Effector memory CD8-positive, alpha-beta T cell (primary cell): ENCODE data around the gene OR5H15.
"Not testable (repeated sequence)": the region's sequence is repeated elsewhere in the genome, so short reads cannot be mapped to it uniquely, and the experiment has no call there.

Source experiments
- ATAC-seq: fragments of 150-1000 bp; cut with Tn5 transposase; replicated peaks from 2 replicates; pipeline ENCODE4 v1.10.0; 2021; ENCODE audit warnings: mild to moderate bottlenecking, moderate library complexity
- DNase-seq, 3 experiments: peaks; one replicate each; pipeline ENCODE4 v3.0.0; 2021
- H3K27ac Mint-ChIP-seq, 2 donors: one replicate each; pipeline ENCODE4 v1.8.0; 2022; ENCODE audit warnings: mild to moderate bottlenecking in 2 of 2, mixed read lengths in 2 of 2, moderate library complexity in 2 of 2
- H3K27me3 Mint-ChIP-seq, 2 donors: one replicate each; pipeline ENCODE4 v1.8.0; 2022; ENCODE audit warnings: mixed read lengths in 2 of 2
- H3K36me3 Mint-ChIP-seq: one replicate; pipeline ENCODE4 v1.8.0; 2022; ENCODE audit warnings: mild to moderate bottlenecking, moderate library complexity, mixed read lengths; ENCODE audit not compliant: insufficient read depth
- H3K4me1 Mint-ChIP-seq, 2 donors: one replicate each; pipeline ENCODE4 v1.8.0; 2022; ENCODE audit warnings: low read depth in 2 of 2, mixed read lengths in 2 of 2
- H3K4me3 Mint-ChIP-seq, 2 donors: one replicate each; pipeline ENCODE4 v1.8.0; 2022; ENCODE audit warnings: mild to moderate bottlenecking in 2 of 2, mixed read lengths in 2 of 2, moderate library complexity in 2 of 2
- H3K9me3 Mint-ChIP-seq, 2 donors: one replicate each; pipeline ENCODE4 v1.8.0; 2022; ENCODE audit warnings: mixed read lengths in 2 of 2
- total RNA-seq, 9 experiments: gene quantifications; one replicate each; lab custom pipeline; 2026; lab: John Stamatoyannopoulos, UW

OR5H15 gene
- total RNA-seq, result 0 reads per million in 9 experiments

DNA sequence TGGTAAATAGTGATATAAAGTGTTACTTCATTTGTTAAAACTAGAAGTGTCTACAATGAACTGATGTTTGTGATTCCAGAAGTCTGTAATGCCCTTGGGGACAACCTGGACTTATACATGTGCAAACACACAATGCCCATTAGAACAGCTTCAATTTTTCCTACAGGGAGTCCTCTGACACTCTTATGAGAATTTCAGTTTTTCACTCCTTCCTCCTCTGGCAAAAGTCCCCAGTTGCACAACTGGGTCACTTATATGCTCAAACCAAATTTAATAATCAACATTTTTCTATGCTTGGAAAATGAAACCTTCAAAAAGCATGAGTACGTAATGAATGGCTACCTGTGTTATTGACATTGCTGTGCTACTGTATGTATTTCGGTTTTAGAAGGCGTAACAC lies at the start of gene OR5H15:
TSS of gene OR5H15 (plus strand) at position 301 of the 400 bp plus-strand sequence. CDS start 2,004 bp downstream, outside the sequence.
- Mint-ChIP-seq H3K4me3 (no peak within 1 kb of the TSS), H3K4me1 (no peaks in the 10 kb centered on the region), H3K36me3 (no peaks in the 10 kb centered on the region), H3K27ac (no peak within 1 kb of the TSS), H3K9me3 (no peaks in the 10 kb centered on the region), H3K27me3 (peaks cover 6 to 8% of the 10 kb centered on the region in 2 donors)
- no peak for DNase-seq
- no peak for ATAC-seq

DNA sequence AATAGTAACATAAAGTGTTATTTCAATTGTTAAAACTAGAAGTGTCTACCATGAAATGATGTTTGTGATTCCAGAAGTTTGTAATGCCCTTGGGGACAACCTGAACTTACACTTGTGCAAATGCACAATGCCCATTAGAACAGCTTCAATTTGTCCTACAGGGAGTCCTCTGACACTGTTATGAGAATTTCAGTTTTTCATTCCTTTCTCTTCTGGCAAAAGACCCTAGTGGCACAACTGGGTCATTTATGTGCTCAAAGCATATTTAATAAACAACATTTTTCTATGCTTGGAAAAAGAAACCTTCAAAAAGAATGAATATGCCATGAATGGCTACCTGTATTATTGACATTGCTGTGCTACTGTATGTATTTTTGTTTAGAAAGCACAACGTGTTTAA lies 36.1 kb upstream of the OR5H15 start, which contains the start of gene OR5H1:
TSS of gene OR5H1 (plus strand) at position 301 of the 400 bp plus-strand sequence. CDS start 1,977 bp downstream, outside the sequence.
- peaks cover 0 to 4% of the 10 kb centered on the region in 2 donors for H3K27me3 Mint-ChIP-seq
- DNase-seq (no peak), ATAC-seq (no peak)
- no peaks in the 10 kb centered on the region for H3K9me3 Mint-ChIP-seq
- no peaks in the 10 kb centered on the region for H3K36me3 Mint-ChIP-seq
- H3K4me3 Mint-ChIP-seq, result no peak within 1 kb of the TSS
- H3K27ac Mint-ChIP-seq, result no peak within 1 kb of the TSS
- no peaks in the 10 kb centered on the region for H3K4me1 Mint-ChIP-seq

DNA sequence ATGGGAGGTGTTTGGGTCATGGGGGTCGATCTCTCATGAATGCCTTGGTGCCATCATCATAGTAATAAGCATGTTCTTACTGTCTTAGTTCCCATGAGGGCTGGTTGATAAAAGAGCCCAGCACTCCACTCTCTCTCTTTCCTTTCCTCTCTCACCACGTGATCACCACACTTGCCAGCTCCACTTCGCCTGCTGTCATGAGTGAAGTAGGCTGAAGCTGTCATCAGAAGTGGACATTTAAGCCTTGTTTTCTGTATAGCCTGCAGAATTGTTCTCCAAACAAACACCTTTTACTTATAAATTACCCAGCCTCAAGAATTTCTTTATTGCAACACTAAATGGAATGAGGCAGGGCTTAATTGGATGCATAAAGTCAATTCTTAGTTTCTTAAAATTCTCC lies 29.9 kb upstream of the OR5H15 start:
- no peaks in the 10 kb centered on the region for H3K36me3 Mint-ChIP-seq
- no peaks in the 10 kb centered on the region for H3K9me3 Mint-ChIP-seq
- H3K4me1 Mint-ChIP-seq, result no peaks in the 10 kb centered on the region
- DNase-seq (no peak), ATAC-seq (no peak)
- H3K27ac Mint-ChIP-seq, result no peak overlapping the region
- H3K27me3 Mint-ChIP-seq, result peaks cover 0 to 7% of the 10 kb centered on the region in 2 donors
- no peak overlapping the region for H3K4me3 Mint-ChIP-seq

- not testable (repeated sequence) for DNase-seq, H3K27ac Mint-ChIP-seq, H3K27me3 Mint-ChIP-seq, ATAC-seq, H3K4me3 Mint-ChIP-seq, H3K4me1 Mint-ChIP-seq, H3K9me3 Mint-ChIP-seq, H3K36me3 Mint-ChIP-seq
Observed at GRCh38 chr3:98137826-98138557, 28.5 kb upstream of the OR5H15 start.

DNA sequence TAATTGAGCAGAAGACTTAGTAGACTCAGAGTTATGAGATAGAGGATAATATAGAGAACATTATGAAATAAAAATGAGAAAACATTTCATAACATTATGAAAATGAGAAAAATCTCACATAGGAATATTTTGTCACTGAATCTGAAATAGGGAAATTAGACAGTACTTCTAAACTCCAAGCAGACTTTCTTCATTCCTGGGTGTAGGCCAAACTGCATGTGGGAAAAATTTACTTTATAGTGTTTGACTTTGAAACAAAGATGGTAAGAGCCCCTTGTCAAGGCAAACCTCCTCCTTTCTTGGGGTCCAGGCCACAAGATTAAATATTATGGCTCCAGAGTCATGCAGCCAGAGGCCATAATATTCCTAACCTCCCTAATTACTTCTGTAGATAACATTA lies 26.0 kb upstream of the OR5H15 start:
- DNase-seq, result no peak
- H3K36me3 Mint-ChIP-seq, result no peaks in the 10 kb centered on the region

DNA sequence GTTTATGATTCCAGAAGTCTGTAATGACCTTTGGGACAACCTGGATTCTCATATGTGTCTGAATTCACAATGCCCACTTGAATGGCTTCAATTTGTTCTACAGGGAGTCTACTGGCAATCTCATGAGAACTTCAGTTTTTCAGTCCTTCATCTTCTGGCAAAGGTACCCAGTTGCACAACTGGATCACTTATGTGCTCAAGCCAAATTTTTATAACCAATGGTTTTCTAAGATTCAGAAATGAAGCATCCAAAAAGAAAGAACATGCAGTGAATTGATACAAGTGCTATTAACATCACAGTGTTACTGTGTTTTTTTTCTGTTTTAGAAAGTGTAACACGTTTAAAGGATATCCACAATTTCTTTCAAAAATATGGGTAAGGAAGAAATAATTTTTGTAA lies 19.3 kb upstream of the OR5H15 start, which contains the start of gene OR5H14:
TSS of gene OR5H14 (plus strand) at position 301 of the 400 bp plus-strand sequence. CDS start 1,907 bp downstream, outside the sequence.
- peaks cover 2 to 3% of the 10 kb centered on the region in 2 donors for H3K9me3 Mint-ChIP-seq
- no peaks in the 10 kb centered on the region for H3K4me1 Mint-ChIP-seq
- no peak within 1 kb of the TSS for H3K4me3 Mint-ChIP-seq
- H3K27ac Mint-ChIP-seq, result no peak within 1 kb of the TSS
- no peak for ATAC-seq
- no peaks in the 10 kb centered on the region for H3K36me3 Mint-ChIP-seq
- peaks cover 0 to 20% of the 10 kb centered on the region in 2 donors for H3K27me3 Mint-ChIP-seq
- DNase-seq, result no peak

More for the DNA sequence above, 26.0 kb upstream of the OR5H15 start:
- peaks cover 0 to 2% of the 10 kb centered on the region in 2 donors for H3K9me3 Mint-ChIP-seq
- no peak overlapping the region for H3K4me3 Mint-ChIP-seq
- ATAC-seq, result no peak
- H3K4me1 Mint-ChIP-seq, result no peaks in the 10 kb centered on the region
- peaks cover 4 to 7% of the 10 kb centered on the region in 2 donors for H3K27me3 Mint-ChIP-seq
- no peak overlapping the region for H3K27ac Mint-ChIP-seq

GRCh38 chr3:98148751-98149150 lies 17.7 kb upstream of the OR5H15 start:
- Mint-ChIP-seq H3K9me3 (peaks cover 6 to 10% of the 10 kb centered on the region in 2 donors), H3K4me3 (no peak overlapping the region), H3K27me3 (peaks cover 0 to 26% of the 10 kb centered on the region in 2 donors), H3K27ac (no peak overlapping the region), H3K36me3 (no peaks in the 10 kb centered on the region), H3K4me1 (no peaks in the 10 kb centered on the region)
- DNase-seq (no peak), ATAC-seq (no peak)

DNA sequence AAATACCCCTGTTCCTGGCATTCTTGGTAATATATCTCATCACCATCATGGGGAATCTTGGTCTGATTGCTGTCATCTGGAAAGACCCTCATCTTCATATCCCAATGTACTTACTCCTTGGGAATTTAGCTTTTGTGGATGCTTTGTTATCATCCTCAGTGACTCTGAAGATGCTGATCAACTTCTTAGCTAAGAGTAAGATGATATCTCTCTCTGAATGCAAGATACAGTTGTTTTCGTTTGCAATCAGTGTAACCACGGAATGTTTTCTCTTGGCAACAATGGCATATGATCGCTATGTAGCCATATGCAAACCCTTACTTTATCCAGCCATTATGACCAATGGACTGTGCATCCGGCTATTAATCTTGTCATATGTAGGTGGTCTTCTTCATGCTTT lies 17.0 kb upstream of the OR5H15 start:
- ATAC-seq, H3K36me3 Mint-ChIP-seq, H3K27ac Mint-ChIP-seq, DNase-seq, H3K4me1 Mint-ChIP-seq, H3K4me3 Mint-ChIP-seq: not testable (repeated sequence)
- H3K27me3 Mint-ChIP-seq, result peaks cover 0 to 21% of the 10 kb centered on the region in 2 donors
- H3K9me3 Mint-ChIP-seq, result peaks cover 4 to 10% of the 10 kb centered on the region in 2 donors

GRCh38 chr3:98151241-98151640 lies 15.3 kb upstream of the OR5H15 start:
- Mint-ChIP-seq H3K4me1 (no peaks in the 10 kb centered on the region), H3K4me3 (no peak overlapping the region), H3K9me3 (peaks cover 4 to 10% of the 10 kb centered on the region in 2 donors), H3K36me3 (no peaks in the 10 kb centered on the region), H3K27ac (no peak overlapping the region), H3K27me3 (peaks cover 0 to 19% of the 10 kb centered on the region in 2 donors)
- DNase-seq (no peak), ATAC-seq (no peak)

GRCh38 chr3:98171071-98171470 lies 4.6 kb downstream of the OR5H15 start:
- DNase-seq (no peak), ATAC-seq (no peak)
- H3K9me3 Mint-ChIP-seq, result no peaks in the 10 kb centered on the region
- no peak overlapping the region for H3K4me3 Mint-ChIP-seq
- peaks cover 0 to 3% of the 10 kb centered on the region in 2 donors for H3K4me1 Mint-ChIP-seq
- no peak overlapping the region for H3K27ac Mint-ChIP-seq
- H3K27me3 Mint-ChIP-seq, result peaks cover 0 to 6% of the 10 kb centered on the region in 2 donors
- no peaks in the 10 kb centered on the region for H3K36me3 Mint-ChIP-seq

GRCh38 chr3:98172621-98173020 lies 6.1 kb downstream of the OR5H15 start:
- ATAC-seq (no peak), DNase-seq (no peak)
- peaks cover 0 to 2% of the 10 kb centered on the region in 2 donors for H3K27me3 Mint-ChIP-seq
- no peak overlapping the region for H3K27ac Mint-ChIP-seq
- no peaks in the 10 kb centered on the region for H3K9me3 Mint-ChIP-seq
- H3K4me1 Mint-ChIP-seq, result peaks cover 0 to 3% of the 10 kb centered on the region in 2 donors
- no peaks in the 10 kb centered on the region for H3K36me3 Mint-ChIP-seq
- no peak overlapping the region for H3K4me3 Mint-ChIP-seq

- no peaks in the 10 kb centered on the region for H3K36me3 Mint-ChIP-seq
- ATAC-seq (no peak), DNase-seq (no peak)
- H3K9me3 Mint-ChIP-seq, result no peaks in the 10 kb centered on the region
- H3K4me3 Mint-ChIP-seq, result no peak overlapping the region
- no peak overlapping the region for H3K27ac Mint-ChIP-seq
- H3K4me1 Mint-ChIP-seq, result no peaks in the 10 kb centered on the region
- H3K27me3 Mint-ChIP-seq, result no peaks in the 10 kb centered on the region
Observed at GRCh38 chr3:98180319-98180890, 13.9 kb downstream of the OR5H15 start.

DNA sequence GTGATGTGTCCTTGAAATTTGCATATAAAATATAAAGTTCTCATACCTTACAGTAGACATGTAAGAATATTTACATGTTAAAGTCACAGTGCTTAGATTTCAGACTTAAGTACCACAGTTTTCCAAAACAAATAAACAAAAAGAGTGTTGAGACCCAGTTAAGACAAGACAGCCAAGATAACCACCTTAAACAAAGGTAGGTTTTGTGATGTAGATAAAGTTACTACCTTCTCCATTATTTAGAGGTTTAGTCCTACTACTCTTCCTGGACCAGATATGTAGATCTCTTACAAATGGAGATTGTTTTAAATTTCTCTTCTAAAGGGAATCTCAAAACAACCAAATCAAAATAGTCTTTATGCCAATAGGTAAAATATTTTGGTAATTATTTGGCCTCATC lies 15.7 kb downstream of the OR5H15 start:
- no peak overlapping the region for H3K27ac Mint-ChIP-seq

DNA sequence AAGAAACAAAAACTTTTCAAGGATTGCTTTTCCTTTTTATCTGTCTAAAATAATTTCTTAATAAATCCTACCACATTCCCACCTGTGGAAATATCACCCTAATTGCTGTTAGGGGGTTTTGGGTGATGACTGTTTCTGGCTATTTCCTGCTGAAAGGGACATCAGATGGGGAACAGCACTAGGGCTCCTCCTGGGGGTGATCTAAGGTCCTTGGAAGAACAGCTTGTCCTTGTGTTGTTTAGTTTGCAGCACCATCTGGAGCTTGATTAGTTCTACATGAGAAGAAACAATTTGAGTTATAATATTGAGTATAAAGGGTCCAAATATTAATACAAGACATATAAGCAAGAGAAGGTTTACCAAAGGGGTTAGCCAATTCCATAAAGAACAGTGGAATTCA lies 18.7 kb downstream of the OR5H15 start:
- Mint-ChIP-seq H3K36me3 (no peaks in the 10 kb centered on the region), H3K27ac (no peak overlapping the region), H3K4me1 (peaks cover 0 to 2% of the 10 kb centered on the region in 2 donors), H3K4me3 (no peak overlapping the region), H3K27me3 (no peaks in the 10 kb centered on the region), H3K9me3 (no peaks in the 10 kb centered on the region)
- no peak for ATAC-seq
- no peak for DNase-seq

More for the DNA sequence above, 15.7 kb downstream of the OR5H15 start:
- ATAC-seq, result no peak
- Mint-ChIP-seq H3K27me3 (no peaks in the 10 kb centered on the region), H3K4me1 (no peaks in the 10 kb centered on the region), H3K9me3 (no peaks in the 10 kb centered on the region), H3K4me3 (no peak overlapping the region), H3K36me3 (no peaks in the 10 kb centered on the region)
- DNase-seq, result no peak
